HG02623 (cell line): ENCODE results near the gene ASPHD2.
"Not testable (repeated sequence)": the region's sequence is repeated elsewhere in the genome, so short reads cannot be mapped to it uniquely, and the experiment has no call there.

Experiments used
- ATAC-seq: cut with Tn5 transposase; IDR thresholded peaks from one replicate; pipeline ENCODE4 v1.9.1; 2021; ENCODE audit warnings: moderate library complexity; ENCODE audit not compliant: unreplicated experiment

ASPHD2 gene

GRCh38 chr22:26416256-26416655 is 12.8 kb upstream of the ASPHD2 start:
- ATAC-seq, result no peak

GRCh38 chr22:26416670-26417276 is 12.3 kb upstream of the ASPHD2 start:
- no peak for ATAC-seq

GRCh38 chr22:26417406-26417805 is 11.7 kb upstream of the ASPHD2 start:
- no peak for ATAC-seq

- ATAC-seq, result no peak
Measured at GRCh38 chr22:26418620-26419019, 10.4 kb upstream of the ASPHD2 start.

- no peak for ATAC-seq
Measured at GRCh38 chr22:26426924-26427323, 2.1 kb upstream of the ASPHD2 start.

GRCh38 chr22:26429458-26430286 is 612 bp downstream of the ASPHD2 start:
- peak; percentile 6 for ATAC-seq

- ATAC-seq, result no peak
Measured at GRCh38 chr22:26430600-26430999, 1.5 kb downstream of the ASPHD2 start.

GRCh38 chr22:26431261-26431995 is 2.4 kb downstream of the ASPHD2 start:
- ATAC-seq, result no peak

- no peak for ATAC-seq
Measured at GRCh38 chr22:26432619-26433311, 3.7 kb downstream of the ASPHD2 start.

GRCh38 chr22:26433805-26434204 is 4.7 kb downstream of the ASPHD2 start:
- ATAC-seq, result no peak

GRCh38 chr22:26435327-26436093 is 6.5 kb downstream of the ASPHD2 start:
- ATAC-seq, result no peak

- no peak for ATAC-seq
Measured at GRCh38 chr22:26436903-26437515, 7.9 kb downstream of the ASPHD2 start.

GRCh38 chr22:26437694-26438392 is 8.8 kb downstream of the ASPHD2 start:
- no peak for ATAC-seq

- ATAC-seq, result not testable (repeated sequence)
Measured at GRCh38 chr22:26438776-26439175, 9.7 kb downstream of the ASPHD2 start.

- no peak for ATAC-seq
Measured at GRCh38 chr22:26439559-26439958, 10.5 kb downstream of the ASPHD2 start.

GRCh38 chr22:26442086-26442756 is 13.2 kb downstream of the ASPHD2 start:
- no peak for ATAC-seq

GRCh38 chr22:26443901-26444690 is 15.0 kb downstream of the ASPHD2 start:
- ATAC-seq, result no peak

GRCh38 chr22:26444777-26445176 is 15.7 kb downstream of the ASPHD2 start:
- ATAC-seq, result no peak
